ENCODE results near the gene JADE2. TPM values are rescaled to one million over a fixed set of nuclear protein-coding genes. Genes with fewer than 3 reads are reported as not detected.

The JADE2 gene
- total RNA-seq, 4 donors from 2014 or later, result 18.3 to 87.4 (median 48.2) TPM

DNA sequence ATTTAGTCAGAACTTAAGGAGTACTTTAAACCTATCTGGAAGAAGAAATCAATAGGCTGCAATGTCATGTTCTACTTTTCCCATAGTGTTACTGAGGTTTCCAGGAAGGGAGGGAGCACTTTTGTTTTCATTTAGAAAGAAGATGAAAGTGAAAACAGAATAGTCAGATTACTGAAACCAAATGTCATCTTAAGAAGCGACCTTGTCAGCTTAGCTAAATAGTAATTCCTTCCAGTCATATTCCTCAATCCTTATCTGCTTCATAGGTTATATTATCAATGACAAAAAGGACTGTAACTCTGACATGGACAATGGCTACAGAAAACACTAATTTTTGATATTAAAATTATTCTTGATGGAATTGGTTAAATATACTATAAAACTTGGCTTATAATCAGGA lies 79.4 kb downstream of the JADE2 start:
- no peak for TF ChIP-seq CTCF (IDR thresholded peaks at IDR 0.05; ENCODE audit: low read depth)

- TF ChIP-seq CTCF (IDR thresholded peaks at IDR 0.05; ENCODE audit: low read depth), result no peak
Observed at GRCh38 chr5:134606726-134607125, 81.3 kb downstream of the JADE2 start.

DNA sequence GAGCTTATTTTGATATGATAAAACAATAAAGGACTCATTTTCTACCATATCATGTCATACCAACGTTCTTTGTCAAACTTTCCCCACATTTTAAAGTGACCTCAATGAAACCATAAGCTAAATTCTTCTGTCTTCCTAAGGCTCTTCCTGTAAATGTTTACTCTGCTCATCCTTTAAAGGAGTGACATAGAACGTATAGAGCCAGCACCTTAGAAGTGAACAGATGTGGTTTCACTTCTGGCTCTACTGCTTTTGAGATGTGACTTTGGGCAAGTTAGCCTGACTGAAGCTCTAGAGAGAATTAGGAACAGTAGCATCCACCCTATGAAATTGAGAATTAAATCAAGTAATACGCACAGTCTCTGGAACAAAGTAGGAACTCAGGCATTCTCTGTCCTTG lies 83.1 kb downstream of the JADE2 start:
- no peak for TF ChIP-seq CTCF (IDR thresholded peaks at IDR 0.05; ENCODE audit: low read depth)

- TF ChIP-seq CTCF (IDR thresholded peaks at IDR 0.05; ENCODE audit: low read depth), result no peak
Observed at GRCh38 chr5:134609232-134609851, 83.9 kb downstream of the JADE2 start.

DNA sequence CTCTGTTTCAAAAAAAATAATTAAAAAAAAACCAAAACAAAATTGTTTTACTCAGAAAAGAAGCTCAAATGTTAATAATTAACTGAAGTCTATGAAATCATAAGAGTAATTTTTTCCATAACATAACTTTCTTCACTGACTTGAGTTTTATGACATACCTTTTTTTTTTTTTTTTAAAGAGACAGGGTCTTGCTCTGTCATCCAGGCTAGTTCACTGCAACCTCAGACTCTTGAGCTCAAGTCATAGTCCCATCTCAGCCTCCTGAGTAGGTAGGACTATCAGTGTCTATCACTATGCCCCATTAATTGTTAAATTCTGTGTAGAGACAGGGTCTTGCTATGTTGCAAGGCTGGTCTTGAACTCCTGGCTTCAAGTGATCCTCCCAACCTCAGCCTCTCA lies 85.3 kb downstream of the JADE2 start:
- no peak for TF ChIP-seq CTCF (IDR thresholded peaks at IDR 0.05; ENCODE audit: low read depth)

DNA sequence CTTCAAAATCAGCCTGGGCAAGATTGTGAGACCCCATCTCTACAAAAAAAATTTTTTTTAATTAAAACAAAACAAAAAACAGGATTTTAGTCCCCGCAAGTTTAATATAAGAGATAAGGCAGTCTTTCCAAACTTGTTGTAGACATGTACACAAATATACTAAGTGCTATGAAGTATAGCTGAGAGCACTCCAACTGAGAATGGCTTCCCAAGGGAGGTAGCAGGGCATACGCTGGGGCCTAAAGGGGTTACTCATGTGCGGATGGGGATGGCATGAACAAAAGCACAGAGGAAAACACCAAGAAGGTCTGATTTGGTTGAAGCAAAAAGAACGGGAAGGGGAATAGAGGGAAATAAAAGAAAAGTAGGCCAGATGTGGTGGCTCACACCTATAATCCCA lies 86.0 kb downstream of the JADE2 start:
- TF ChIP-seq CTCF (IDR thresholded peaks at IDR 0.05; ENCODE audit: low read depth), result no peak

- TF ChIP-seq CTCF (IDR thresholded peaks at IDR 0.05; ENCODE audit: low read depth), result no peak
Observed at GRCh38 chr5:134614450-134615085, 89.1 kb downstream of the JADE2 start.

Data from subcutaneous adipose tissue (tissue), 4 donors.